DLD1 (cell line): Measurements from ENCODE around the gene IGSF11.
"Not testable (repeated sequence)": the region's sequence is repeated elsewhere in the genome, so short reads cannot be mapped to it uniquely, and the experiment has no call there.

Source experiments
- in situ Hi-C: cut with HindIII; loops from 2 replicates; pipeline ENCODE4 v1.10.0; 2017; ENCODE audit warnings: low sequenced_read_pairs

The IGSF11 gene

DNA sequence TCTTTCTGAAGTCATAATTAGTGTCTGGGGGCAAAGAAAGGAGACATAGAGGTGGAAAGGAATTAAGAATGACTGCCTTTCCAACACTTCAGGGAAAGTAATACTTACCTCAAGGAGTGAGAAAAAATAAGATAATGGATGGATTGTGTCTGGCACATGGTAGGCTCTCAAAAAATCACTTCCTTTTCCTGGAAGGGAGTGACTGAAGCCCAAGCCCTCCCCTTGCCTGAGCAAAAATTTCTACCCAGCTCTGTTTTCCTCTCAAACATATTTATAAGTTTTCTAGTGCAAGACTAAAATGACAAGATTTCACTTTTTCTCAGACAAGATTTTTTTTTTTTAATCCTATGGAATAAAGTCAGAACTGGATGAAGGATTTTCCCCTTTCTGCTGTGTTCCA lies 145.0 kb downstream of the IGSF11 start:
- in situ Hi-C loops, result no loop called here

DNA sequence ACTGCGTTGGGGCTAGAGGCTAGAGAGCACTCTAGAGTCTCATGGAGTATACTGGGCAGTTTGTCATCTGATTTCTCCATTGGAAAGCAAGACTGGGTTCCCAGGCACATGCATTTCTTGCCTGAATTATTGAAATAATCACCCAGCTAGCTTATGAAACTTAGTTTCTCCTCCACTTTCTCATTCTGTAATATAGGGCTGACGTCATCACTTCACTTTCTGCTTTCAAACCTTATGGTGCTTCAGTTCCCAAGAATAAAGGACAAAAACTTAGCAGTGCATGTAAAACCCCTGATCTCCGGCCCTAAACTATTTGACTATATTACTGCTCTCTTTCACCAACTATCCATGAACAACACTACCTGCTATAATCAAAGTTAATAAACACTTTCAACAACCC lies 147.9 kb downstream of the IGSF11 start:
- in situ Hi-C loops, result no loop called here

DNA sequence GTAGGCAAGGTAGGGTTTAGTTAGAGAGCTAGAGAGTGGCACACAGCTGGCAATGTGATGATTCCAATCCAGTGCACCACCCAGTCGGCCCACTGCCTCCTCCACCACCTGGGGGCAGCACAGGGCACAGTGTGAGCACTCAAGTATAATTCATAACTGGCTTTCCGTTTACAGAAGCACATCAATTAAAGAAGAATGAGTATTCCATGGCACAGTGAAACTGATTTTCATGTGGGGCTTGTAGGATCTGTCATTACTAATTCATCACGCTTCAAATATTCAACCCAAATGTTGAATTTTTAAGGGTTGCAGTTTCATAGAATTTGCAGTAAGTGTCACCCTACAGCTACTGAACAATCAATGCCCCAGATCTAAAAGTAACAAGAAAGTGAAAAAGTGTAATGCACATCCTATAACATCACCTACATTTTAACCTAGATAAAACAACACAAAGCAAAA lies 149.9 kb downstream of the IGSF11 start:
- in situ Hi-C loops, result no loop called here

DNA sequence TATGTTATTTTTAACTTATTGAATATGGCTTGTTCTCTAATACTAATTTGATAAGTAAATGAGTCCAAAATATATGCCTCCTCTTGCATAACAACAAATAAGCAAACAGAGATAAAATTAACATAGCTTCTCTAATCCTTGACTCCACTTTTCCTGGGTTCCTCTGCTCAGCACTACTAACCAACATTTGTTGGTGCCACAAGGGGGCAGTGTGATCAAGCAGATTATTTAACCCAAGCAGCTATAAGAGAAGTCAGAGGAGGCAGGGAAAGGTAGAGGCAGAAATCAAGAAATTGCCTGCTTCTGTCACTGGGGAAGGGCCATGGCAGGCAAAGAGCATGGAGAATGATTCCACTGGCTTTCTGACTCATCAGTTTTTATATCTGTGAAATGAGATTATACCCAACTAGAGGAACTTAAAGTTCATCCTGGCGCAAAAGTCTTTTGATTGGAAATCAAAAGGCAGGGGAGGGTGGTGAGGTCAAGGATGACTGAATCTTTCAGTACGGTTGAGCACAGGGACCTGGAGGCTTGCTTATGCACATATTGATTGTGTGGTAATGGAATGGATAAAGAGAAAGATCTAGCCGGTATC lies 152.2 kb downstream of the IGSF11 start:
- in situ Hi-C loops, result no loop called here

DNA sequence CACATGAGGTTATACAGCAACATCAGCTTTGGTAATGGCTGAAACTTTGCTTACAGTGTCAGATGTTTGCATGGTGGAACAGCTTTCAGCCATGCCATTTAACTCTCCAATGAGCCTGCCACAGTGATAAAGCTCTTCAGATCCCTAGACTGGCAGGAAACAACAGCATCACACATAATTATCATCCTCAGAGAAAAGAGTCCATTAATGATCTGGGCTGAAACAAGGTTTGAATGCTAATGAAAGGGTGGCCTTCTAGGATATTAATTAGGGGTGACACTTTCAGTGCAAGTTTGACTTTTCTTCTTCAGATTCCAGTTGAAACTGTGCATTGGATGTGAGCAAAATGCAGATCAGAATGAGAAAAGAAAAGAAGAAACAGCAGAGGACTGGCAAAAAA lies 166.6 kb downstream of the IGSF11 start:
- in situ Hi-C loops, result no loop called here

DNA sequence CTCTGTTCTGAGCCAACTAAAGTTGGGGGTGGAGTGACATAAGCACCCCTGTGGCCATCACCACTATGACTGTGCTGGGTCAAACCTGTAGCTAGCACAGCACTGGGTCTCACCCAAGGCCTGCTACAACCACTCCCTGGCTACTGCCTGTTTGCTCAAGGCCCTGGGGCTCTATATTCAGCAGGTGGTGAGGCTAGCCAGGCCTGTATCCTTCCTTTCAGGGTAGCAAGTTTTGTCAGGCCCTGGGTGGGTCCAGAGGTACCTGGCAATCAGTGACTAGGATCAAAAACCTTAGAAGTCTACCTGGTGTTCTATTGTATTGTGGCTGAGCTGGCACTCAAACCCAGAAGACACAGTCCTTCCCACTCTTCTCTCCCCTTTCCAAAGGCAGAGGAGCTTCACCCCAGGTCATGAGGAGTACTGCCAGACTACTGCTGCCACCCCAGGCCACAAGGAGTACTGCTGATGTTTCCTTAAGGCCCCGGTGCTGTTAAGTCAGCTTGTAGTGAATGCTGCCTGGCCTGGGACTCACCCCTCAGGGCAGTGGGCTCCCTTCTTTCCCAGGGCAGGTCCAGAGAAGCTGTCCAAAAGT lies 170.8 kb downstream of the IGSF11 start:
- in situ Hi-C loops, result no loop called here

DNA sequence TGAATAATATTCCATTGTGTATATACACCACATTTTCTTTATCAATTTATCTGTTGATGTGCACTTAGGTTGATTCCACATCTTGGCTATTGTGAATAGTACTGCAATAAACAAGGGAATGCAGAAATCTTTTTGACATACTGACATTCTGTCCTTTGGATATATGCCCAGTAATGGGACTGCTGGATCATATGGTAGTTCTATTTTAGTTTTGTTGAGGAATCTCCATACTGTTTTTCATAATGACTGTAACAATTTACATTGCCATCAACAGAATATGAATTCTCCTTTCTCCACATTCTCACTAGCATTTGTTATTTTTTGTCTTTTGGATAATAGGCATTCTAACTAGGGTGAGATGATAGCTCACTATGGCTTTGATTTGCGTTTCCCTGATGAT lies 174.7 kb downstream of the IGSF11 start:
- in situ Hi-C loops, result no loop called here

DNA sequence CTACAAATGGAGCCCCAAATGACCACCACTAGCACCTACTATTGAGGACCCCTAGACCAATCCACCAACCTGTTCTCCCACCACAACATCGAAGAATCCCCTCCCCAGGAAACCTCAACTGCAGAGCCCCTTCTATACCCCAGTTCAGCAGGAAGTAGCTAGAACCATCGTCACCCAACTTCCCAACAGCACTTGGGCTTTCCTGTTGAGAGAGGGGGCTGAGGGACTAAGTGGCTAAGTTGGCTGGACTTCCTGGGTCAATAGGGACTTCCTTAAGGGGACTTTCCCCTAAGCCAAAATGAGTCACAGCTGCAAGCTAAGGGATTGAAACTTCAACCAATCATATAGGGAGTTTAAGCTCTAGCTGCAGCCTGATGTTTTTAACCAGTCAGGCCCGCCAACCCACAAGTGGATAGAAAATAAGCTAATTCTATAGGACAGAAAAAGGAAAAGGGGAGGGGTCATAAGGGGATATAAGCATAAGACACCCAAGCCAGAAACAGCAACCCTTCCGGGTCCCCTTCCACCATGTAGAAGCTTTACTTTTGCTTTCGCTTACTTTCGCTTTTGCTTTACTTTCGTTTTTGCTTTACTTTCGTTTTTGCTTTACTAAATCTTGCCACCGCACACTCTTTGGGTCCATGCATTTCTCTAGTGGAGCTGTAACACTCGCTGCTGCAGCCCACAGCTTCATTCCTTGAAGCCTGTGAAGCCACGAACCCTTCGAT lies 183.0 kb downstream of the IGSF11 start:
- in situ Hi-C loops, result not testable (repeated sequence)

DNA sequence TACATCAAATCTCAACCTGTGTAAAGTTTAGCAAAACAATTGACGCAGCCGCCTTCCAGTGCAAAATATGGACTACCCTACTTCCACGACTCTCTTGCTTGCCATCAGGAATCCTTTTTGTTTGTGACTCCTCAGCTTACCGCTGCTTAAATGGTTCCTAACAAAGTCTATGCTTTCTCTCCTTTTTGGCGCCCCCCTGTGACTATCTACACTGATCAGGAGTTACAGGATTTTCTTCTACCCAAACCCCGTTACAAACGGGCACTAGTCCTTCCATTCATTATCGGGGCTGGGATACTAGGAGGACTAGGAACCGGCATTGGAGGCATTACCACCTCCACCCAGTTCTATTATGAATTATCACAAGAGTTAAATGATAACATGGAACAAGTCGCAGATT lies 184.0 kb downstream of the IGSF11 start:
- in situ Hi-C loops, result no loop called here
